Activated T-cell treated with anti-CD3 and anti-CD28 coated beads for 1 hour (primary cell): ENCODE measurements around the gene GBA2.

Experiments used
- DNase-seq: peaks from one replicate; pipeline ENCODE4 v3.0.0-alpha.2; 2020; ENCODE audit warnings: low read depth

The GBA2 gene

GRCh38 chr9:35763803-35764202 is 14.8 kb upstream of the GBA2 start:
- no peak for DNase-seq

DNA sequence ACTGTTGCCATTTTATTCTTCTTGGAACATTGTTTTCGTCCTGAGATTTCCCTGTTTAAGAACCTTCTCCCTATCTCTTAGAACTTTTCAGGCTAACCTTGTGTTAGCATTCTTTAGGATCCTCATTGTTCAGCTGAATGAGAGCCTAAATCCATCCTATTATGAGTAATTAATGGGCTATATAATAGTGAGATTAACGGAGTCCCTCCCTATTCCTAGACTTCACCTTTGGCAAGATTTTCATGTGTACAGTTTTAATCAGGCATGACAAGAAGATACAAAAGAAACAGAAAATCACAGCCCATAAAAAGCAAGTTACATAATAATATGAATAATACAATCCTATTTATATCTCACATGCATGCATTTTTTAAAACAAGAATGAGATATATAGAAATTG is 14.2 kb upstream of the GBA2 start:
- no peak for DNase-seq

DNA sequence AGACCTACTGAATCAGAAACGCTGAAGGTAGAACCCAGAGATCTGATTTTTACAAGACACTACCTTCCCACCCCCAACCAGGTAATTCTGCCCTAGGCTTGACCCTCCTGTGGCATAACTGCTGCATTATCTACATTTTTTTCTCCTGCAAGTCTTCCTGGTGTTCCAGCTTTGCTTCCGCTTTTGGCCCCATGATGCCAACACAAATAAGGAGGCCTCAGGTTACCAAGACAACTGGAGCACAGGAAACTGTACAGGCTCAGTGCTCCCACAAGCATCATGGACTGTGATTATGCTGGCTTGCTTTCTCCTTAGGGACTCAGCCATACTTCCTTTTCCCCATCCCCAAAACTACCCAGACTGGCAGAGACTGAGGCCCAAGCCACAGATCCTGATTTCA is 11.6 kb upstream of the GBA2 start:
- no peak for DNase-seq

- DNase-seq = no peak
Observed at GRCh38 chr9:35759795-35760194, 10.8 kb upstream of the GBA2 start.

- no peak for DNase-seq
Observed at GRCh38 chr9:35758475-35759050, 9.5 kb upstream of the GBA2 start.

DNA sequence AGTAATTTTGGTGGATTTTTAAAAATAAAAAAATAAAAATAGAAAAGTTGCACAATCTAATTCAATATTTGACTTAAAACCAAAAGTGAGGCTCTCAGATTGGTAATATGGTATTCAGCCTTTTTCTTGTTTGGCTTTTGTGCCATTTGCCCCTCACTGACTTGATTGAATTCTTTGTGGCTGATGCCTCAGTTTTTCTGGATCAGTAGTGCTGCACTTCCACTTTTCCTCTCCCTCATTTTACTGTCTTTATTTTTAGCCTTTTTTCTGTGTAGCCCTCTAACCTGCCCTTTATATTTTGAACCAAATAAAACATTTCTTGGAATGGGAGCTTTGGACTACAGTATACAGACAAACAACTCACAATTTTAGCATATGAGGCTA is 8.9 kb upstream of the GBA2 start:
- DNase-seq = no peak

GRCh38 chr9:35757226-35757891 is 8.3 kb upstream of the GBA2 start:
- DNase-seq = no peak

GRCh38 chr9:35756275-35757225 is 7.5 kb upstream of the GBA2 start:
- DNase-seq = peak; percentile 73

DNA sequence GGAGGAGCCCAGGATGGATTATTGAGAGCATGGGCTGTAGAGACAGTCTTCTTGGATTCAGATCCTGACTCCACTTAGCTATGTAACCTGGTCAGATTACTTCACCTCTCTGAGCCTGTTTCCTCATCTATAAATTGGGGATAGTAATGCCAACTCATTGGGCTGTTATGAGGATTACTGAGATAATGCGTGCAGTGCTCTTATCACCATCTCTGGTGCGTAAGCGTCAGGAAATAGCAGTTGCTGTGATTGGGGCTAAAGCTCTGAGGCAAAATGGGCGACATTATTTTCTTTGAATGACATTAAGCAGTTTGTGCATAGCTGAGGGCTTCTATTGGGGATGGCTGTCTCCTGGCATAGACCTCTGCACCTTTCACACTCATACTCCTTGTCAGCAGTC is 6.0 kb upstream of the GBA2 start:
- no peak for DNase-seq

DNA sequence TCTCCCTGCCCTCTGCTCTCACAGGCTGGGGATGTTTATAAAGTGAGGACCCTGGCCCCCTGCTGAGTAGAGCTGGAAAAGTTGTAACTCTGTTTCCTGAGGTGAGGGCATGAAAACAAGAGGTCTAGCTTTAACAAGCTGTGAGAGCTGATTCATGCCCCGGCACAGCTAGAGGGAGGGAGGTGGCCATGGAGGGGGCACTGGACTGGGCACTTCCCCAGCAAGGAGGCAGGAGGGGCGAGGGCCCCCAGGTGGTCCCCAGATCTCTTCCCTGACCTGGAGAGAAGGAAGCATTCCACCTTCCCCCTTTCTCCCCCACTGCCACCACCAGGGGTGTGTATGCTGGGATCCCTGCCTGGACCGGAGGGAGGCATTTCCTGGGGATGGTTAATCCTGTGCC is 5.2 kb upstream of the GBA2 start, which contains the start of gene MSMP:
Gene MSMP (minus strand): TSS at position 13 of the 400 bp plus-strand sequence. CDS start 147 bp downstream, outside the sequence.
- no peak for DNase-seq

- no peak for DNase-seq
Observed at GRCh38 chr9:35753466-35753865, 4.4 kb upstream of the GBA2 start.

DNA sequence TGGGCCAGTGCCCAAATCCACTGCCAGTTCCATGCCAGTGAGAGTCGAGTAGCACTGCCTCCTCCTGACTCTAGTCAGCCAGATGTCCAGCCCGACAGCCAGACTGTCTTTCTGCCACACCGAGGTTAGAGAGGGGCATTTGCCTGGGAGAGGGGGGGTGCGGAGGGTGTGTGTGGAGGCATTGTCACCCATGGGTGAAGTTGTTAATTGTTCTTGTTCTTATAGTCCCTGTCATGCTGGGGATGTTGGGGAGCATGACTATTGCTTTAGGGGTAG is 1.2 kb upstream of the GBA2 start:
- DNase-seq = no peak

- DNase-seq = peak; percentile 33
Observed at GRCh38 chr9:35749515-35750255, 657 bp upstream of the GBA2 start.

DNA sequence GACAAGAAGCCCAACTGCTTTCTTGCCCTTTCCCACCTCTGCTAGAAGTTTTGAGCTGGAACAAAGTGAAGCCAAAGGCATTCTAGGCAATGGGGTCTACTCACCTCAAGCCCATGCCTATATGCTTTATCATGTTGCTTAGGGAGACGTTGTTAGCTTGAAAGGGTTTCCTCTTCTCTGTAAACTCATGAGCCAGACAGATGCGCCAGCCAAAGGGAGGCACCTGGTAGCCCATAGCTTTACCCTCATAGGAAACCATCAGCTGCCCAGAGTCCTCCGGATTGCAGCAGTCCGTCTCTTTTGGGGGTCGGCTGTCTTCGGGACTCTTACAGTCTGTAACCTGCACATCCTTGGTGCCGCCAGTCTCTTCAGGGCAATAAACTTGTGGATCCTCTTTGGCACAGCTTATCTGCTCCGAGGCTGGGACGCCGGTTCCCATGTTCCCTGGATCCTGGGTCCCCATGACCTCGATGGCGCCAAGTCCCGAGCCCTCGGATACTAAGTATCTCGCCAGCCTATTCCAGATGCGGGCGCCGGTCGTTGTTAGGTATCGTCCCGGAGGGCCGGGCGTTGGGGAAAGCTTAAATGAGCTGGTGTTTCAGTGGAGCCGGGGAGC is 678 bp downstream of the GBA2 start:
- no peak for DNase-seq

- no peak for DNase-seq
Observed at GRCh38 chr9:35746583-35746982, 2.4 kb downstream of the GBA2 start.

GRCh38 chr9:35745569-35745968 is 3.5 kb downstream of the GBA2 start:
- no peak for DNase-seq

GRCh38 chr9:35743880-35744518 is 5.0 kb downstream of the GBA2 start:
- no peak for DNase-seq

GRCh38 chr9:35743452-35743851 is 5.6 kb downstream of the GBA2 start:
- DNase-seq = no peak

DNA sequence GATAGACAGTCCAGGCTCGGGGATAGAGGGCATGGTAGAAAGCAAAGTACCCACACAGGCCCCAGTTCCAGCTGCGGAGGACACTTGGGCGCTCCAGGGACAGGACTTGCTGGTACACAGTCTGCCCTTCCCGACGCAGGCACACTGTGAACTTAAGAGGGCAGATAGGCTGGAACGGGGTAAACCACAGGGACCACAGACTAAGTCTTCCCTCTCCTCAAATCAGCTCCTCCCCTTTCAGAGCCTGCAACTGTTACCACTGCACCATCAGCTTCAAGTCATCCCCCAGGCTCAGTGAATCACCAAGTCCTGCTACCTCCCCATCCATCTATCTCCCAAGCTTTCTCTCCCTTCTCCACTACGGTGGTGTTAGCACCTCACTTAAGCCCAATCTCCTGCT is 7.3 kb downstream of the GBA2 start:
- DNase-seq = no peak

DNA sequence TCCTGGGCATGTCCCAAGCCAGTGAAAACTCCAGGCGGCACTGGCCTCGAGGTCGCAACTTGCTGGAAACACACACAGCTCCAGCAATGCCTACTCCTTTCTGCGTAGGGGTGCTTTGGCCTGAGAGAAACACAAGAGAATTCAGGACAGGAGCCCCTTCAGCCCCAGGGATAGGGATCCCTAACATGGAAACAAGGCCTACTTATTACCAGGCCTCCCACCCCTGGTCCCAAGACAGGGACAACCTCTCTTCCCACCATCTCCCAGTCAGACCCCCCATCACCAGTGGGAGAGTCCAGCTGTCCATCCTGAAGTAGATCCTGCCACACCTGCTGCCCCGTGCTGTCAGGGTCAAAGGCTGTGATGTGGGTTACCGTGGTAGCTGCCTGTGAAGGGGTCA is 8.8 kb downstream of the GBA2 start:
- no peak for DNase-seq

- no peak for DNase-seq
Observed at GRCh38 chr9:35738924-35739323, 10.1 kb downstream of the GBA2 start.

DNA sequence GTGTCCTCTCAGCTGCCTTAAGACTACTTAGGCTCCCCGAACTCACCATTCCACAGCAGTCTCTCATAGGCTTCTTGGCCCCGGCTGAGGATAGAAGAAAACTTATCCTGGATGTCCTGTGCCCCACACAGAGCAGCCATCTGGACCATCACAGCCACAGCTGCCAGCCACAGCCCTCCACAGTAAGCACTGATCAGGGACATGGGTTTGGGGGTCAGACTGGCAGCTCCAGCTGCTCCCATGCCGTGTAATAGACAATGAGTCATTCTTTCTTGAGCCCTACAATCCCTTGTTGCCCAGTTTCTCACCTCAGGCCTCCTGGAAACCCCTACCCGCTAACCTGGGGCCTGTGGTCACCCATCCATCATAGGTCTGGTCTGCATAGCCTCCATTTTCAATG is 10.8 kb downstream of the GBA2 start:
- no peak for DNase-seq
